HG02981 (cell line): ENCODE data around the gene RTRAF.

Experiments used
- ATAC-seq: cut with Tn5 transposase; IDR thresholded peaks from one replicate; pipeline ENCODE4 v1.9.1; 2021; ENCODE audit warnings: mild to moderate bottlenecking, moderate library complexity; ENCODE audit not compliant: unreplicated experiment

The RTRAF gene

DNA sequence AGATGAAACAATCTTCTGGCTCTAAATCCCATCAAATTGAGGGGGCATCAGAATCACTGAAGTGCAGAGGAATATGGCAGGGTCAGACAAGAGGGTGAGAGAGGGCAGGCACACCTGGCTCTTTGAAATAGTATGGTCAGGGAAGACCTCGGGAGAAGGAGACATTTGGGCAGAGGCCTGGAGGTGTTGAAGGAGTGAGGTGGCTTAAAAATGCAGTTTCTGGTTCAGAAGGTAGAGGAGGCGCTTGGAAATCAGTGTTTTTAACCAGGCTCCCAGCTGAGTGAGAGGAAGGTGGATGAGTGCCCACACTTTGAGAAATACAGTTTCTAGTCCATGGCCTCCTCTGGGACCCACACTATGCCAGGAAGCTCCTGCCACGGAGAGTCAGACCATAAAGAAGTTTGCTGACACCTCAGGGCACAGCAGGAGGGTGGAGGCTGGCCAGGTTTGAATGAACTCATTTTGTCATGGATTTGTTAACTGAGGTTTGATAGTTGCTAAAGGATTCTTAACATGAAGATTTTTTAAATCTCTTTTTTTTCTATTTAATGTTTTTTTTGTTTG lies 59.4 kb downstream of the RTRAF start:
- no peak for ATAC-seq

DNA sequence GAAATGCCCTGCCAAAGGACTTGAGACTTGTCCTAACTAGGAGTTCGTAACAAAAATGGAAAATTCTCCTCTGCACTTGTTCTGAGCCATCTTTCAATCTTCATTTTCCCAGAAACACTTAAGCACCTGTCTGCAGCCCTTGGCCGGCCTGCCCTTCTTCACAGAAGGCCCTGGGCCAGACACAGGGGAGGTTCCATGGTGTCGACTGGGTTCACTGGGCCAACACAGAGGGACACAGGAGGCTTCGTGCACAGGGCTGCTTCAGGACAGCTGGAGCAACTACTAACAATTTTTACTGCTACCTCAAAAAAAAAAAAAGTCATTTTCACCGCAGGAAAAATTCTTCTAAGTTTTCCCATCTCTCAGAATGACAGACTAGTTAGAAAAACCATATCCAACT lies 59.9 kb downstream of the RTRAF start:
- no peak for ATAC-seq

- ATAC-seq: no peak
These were observed 60.6 kb downstream of the RTRAF start for GRCh38 chr14:52049721-52050588.

DNA sequence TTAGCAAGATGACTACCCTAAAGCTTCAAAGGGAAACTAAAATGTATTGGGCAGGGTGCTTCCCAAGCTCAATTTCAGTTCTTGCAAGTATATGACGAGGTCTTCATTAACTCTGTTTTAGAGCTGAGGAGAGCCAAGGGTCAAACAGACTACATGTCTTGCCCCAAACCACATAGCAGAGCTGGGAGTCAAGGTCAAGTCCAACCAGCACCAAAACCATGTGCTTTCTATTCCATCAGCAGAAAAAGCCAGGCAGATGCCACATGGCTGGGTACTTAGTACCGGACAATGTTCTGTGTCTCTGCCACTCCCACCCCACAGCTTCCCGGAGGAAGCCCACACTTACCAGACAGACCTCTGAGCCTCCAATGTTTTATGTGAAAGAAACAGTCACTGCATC lies 61.9 kb downstream of the RTRAF start:
- ATAC-seq: no peak

DNA sequence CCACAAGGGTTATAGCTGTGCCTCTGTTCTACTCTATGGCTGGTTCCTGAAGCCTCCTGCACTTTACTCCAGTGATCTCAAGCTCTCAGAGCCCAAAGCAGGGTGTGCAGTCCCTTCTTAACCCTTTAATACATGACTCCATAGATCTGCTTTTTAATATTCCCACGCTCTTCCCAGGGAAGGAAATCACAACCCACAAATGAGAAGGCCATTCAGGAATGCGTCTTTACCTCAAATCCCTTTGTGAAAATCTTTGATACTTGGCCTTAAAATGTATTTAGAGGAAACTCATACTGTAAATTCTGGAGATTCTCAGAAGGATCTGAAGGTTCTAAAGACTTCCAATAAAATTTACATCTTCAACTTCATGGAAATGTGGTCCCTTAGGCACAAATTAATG lies 62.5 kb downstream of the RTRAF start:
- ATAC-seq: no peak

GRCh38 chr14:52052288-52052943 lies 63.1 kb downstream of the RTRAF start:
- no peak for ATAC-seq

DNA sequence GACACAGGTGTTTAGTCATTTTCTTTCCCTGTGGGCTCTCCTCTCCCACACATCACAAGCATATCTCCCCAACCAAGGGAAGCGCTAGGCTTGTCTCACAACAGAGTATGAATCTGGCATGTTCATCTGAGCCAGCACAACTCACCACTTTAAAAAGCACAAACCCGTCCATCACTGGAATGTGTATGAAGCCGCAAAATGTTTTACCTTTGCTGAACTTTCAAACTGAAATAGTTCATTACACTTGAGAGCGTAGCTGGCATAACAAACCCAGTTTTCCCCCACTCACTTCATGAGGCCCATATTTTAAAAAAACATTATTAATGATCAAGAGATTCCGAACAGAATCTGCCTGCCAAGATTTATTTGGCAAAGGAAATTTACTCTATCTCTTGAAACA lies 63.7 kb downstream of the RTRAF start:
- ATAC-seq: no peak

- no peak for ATAC-seq
These were observed 65.3 kb downstream of the RTRAF start for GRCh38 chr14:52054678-52055077.

- no peak for ATAC-seq
These were observed 65.8 kb downstream of the RTRAF start for GRCh38 chr14:52055167-52055566.

- ATAC-seq: no peak
These were observed 69.0 kb downstream of the RTRAF start for GRCh38 chr14:52058341-52058740.

- ATAC-seq: no peak
These were observed 70.3 kb downstream of the RTRAF start for GRCh38 chr14:52059649-52060048.

DNA sequence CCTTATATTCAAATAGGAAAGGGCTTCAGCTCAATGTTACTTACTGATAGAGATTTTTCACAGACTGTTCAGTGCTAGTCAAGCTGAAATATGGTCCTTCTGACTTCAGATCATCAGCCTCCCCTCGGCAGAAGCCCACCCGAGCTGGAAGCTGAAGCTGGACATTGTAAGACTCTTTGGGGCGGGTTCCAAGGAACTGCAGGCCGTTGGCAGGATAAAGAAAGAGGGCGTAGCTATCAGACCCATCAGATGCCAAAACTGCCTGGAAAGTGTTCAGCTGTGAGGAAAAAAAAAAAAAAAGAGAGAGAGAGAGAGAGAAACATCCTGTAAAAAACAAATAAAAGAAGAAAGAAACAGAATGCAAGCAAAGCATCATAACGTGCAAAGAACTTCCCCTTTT lies 70.7 kb downstream of the RTRAF start:
- ATAC-seq: no peak
